SH-SY5Y (cell line): Measurements from ENCODE around the gene PTGFR.

ENCODE experiments used
- GATA2 ChIP-seq: IDR thresholded peaks from 2 replicates; pipeline ENCODE4 v1.6.1; 2011; ENCODE audit warnings: mild to moderate bottlenecking, low read depth, low read length
- GATA3 ChIP-seq: IDR thresholded peaks from 2 replicates; pipeline ENCODE4 v1.6.1; 2011; ENCODE audit warnings: low read depth, mild to moderate bottlenecking, low read length, moderate library complexity

PTGFR gene

GRCh38 chr1:78490861-78491450 lies at the start of gene PTGFR:
PTGFR (plus strand) TSS chr1:78490974; CDS start chr1:78492744, 1,770 bp downstream.
- TF ChIP-seq GATA2, result 0 out of 2 replicates have a peak, but pooled peaks have one; percentile 8
- TF ChIP-seq GATA3, result no peak

- TF ChIP-seq GATA2, result no peak
- no peak for TF ChIP-seq GATA3
Observed at GRCh38 chr1:78441921-78442320, 48.9 kb upstream of the PTGFR start.

- no peak for TF ChIP-seq GATA2
- no peak for TF ChIP-seq GATA3
Observed at GRCh38 chr1:78447086-78447485, 43.7 kb upstream of the PTGFR start.

GRCh38 chr1:78464449-78464891 lies 26.3 kb upstream of the PTGFR start:
- no peak for TF ChIP-seq GATA3
- TF ChIP-seq GATA2, result no peak

GRCh38 chr1:78465143-78465542 lies 25.6 kb upstream of the PTGFR start:
- TF ChIP-seq GATA2 (no peak), GATA3 (no peak)

- TF ChIP-seq GATA3, result no peak
- no peak for TF ChIP-seq GATA2
Observed at GRCh38 chr1:78468521-78468920, 22.3 kb upstream of the PTGFR start.

GRCh38 chr1:78469576-78469975 lies 21.2 kb upstream of the PTGFR start:
- TF ChIP-seq GATA2 (no peak), GATA3 (no peak)

GRCh38 chr1:78471890-78472620 lies 18.7 kb upstream of the PTGFR start:
- TF ChIP-seq GATA2, result no peak
- no peak for TF ChIP-seq GATA3

GRCh38 chr1:78472851-78473496 lies 17.8 kb upstream of the PTGFR start:
- TF ChIP-seq GATA3, result no peak
- TF ChIP-seq GATA2, result no peak

- TF ChIP-seq GATA2 (no peak), GATA3 (no peak)
Observed at GRCh38 chr1:78474092-78474491, 16.7 kb upstream of the PTGFR start.

GRCh38 chr1:78475888-78476610 lies 14.7 kb upstream of the PTGFR start:
- TF ChIP-seq GATA3, result no peak

GRCh38 chr1:78483903-78484302 lies 6.9 kb upstream of the PTGFR start:
- no peak for TF ChIP-seq GATA3
- TF ChIP-seq GATA2, result no peak

GRCh38 chr1:78491451-78492071 lies 787 bp downstream of the PTGFR start:
- no peak for TF ChIP-seq GATA2
- TF ChIP-seq GATA3, result no peak

- no peak for TF ChIP-seq GATA2
- TF ChIP-seq GATA3, result no peak
Observed at GRCh38 chr1:78492386-78492950, 1.7 kb downstream of the PTGFR start.

GRCh38 chr1:78493451-78493850 lies 2.7 kb downstream of the PTGFR start:
- TF ChIP-seq GATA3 (no peak), GATA2 (no peak)

GRCh38 chr1:78497201-78497600 lies 6.4 kb downstream of the PTGFR start:
- TF ChIP-seq GATA3 (no peak), GATA2 (no peak)
